ENCODE data around the gene FAM3A.

Gene FAM3A

GRCh38 chrX:154470434-154470833 is 45.6 kb downstream of the FAM3A start:
- DNase-seq (ENCODE audit: low read depth) = no peak
- H3K4me3 ChIP-seq (ENCODE audit: control insufficient read depth, low read depth, low read length) = no peak overlapping the region
- no peak for TF ChIP-seq CTCF (conservative IDR thresholded peaks at IDR 0.05; ENCODE audit: control insufficient read depth, insufficient read depth, low read depth, low read length)

- no peak for DNase-seq (ENCODE audit: low read depth)
- TF ChIP-seq CTCF (conservative IDR thresholded peaks at IDR 0.05; ENCODE audit: control insufficient read depth, insufficient read depth, low read depth, low read length) = no peak
- no peak overlapping the region for H3K4me3 ChIP-seq (ENCODE audit: control insufficient read depth, low read depth, low read length)
Measured at GRCh38 chrX:154469880-154470279, 46.2 kb downstream of the FAM3A start.

GRCh38 chrX:154469114-154469513 is 46.9 kb downstream of the FAM3A start:
- no peak for TF ChIP-seq CTCF (conservative IDR thresholded peaks at IDR 0.05; ENCODE audit: control insufficient read depth, insufficient read depth, low read depth, low read length)
- no peak overlapping the region for H3K4me3 ChIP-seq (ENCODE audit: control insufficient read depth, low read depth, low read length)
- DNase-seq (ENCODE audit: low read depth) = no peak

GRCh38 chrX:154468217-154468616 is 47.8 kb downstream of the FAM3A start:
- H3K4me3 ChIP-seq (ENCODE audit: control insufficient read depth, low read depth, low read length) = no peak overlapping the region
- no peak for TF ChIP-seq CTCF (conservative IDR thresholded peaks at IDR 0.05; ENCODE audit: control insufficient read depth, insufficient read depth, low read depth, low read length)
- DNase-seq (ENCODE audit: low read depth) = no peak

- H3K4me3 ChIP-seq (ENCODE audit: control insufficient read depth, low read depth, low read length) = no peak overlapping the region
- no peak for DNase-seq (ENCODE audit: low read depth)
- TF ChIP-seq CTCF (conservative IDR thresholded peaks at IDR 0.05; ENCODE audit: control insufficient read depth, insufficient read depth, low read depth, low read length) = no peak
Measured at GRCh38 chrX:154467556-154467955, 48.5 kb downstream of the FAM3A start.

GRCh38 chrX:154466907-154467306 is 49.1 kb downstream of the FAM3A start:
- no peak overlapping the region for H3K4me3 ChIP-seq (ENCODE audit: control insufficient read depth, low read depth, low read length)
- TF ChIP-seq CTCF (conservative IDR thresholded peaks at IDR 0.05; ENCODE audit: control insufficient read depth, insufficient read depth, low read depth, low read length) = no peak
- DNase-seq (ENCODE audit: low read depth) = no peak

- no peak overlapping the region for H3K4me3 ChIP-seq (ENCODE audit: control insufficient read depth, low read depth, low read length)
- DNase-seq (ENCODE audit: low read depth) = no peak
- TF ChIP-seq CTCF (conservative IDR thresholded peaks at IDR 0.05; ENCODE audit: control insufficient read depth, insufficient read depth, low read depth, low read length) = no peak
Measured at GRCh38 chrX:154466036-154466435, 50.0 kb downstream of the FAM3A start.
